Stimulated activated CD4-positive, alpha-beta T cell treated with anti-CD3 and anti-CD28 coated beads, Interleukin-1b, Interleukin-23, amount 100 ng/mL, for 4 hours (primary cell): Measurements from ENCODE around the gene PUM2.
"Not testable (repeated sequence)": the region's sequence is repeated elsewhere in the genome, so short reads cannot be mapped to it uniquely, and the experiment has no call there.

Source experiments
- DNase-seq, 2 donors: peaks; one replicate each; pipeline ENCODE4 v3.0.0-alpha.2; 2020; ENCODE audit warnings: low read depth in 2 of 2

Gene PUM2

DNA sequence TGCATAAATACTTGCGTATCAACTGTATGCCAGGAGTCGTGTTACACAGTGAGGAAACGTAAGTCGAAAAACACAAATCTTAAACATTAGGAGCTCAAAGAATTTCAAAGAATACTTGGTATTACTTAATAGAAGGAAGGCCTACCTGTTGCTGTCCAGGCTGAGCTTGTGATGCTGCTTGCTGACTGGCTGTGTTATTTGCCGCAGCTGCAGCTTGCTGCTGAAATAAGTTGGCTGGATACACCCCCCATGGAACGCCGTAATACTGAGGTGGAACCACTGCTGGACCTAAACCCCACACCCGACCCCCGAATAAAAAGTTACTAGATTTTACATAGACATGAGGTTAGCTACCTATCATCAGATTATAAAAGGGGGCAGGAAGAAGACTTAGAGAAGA, 56.4 kb downstream of the PUM2 start:
- no peak for DNase-seq

DNA sequence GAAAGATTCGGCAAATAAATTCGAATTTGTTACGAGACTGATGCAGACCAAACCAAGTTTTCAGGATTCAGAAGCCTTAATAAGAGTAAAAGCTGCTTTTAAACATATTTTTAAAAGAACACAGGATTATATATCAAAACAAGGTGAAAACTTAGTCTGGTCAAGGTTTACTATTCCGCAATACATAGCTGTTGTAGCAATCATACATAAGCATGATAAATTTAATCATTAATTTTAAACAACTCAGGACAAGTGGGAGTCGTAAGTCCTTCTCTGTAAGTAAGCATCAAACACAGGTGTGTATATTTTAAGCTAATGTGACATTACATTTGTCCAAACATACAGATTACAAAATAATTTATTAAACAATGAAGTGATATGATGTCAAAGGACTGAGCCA, 57.7 kb downstream of the PUM2 start:
- DNase-seq: no peak

GRCh38 chr2:20291846-20292408, 58.7 kb downstream of the PUM2 start:
- no peak for DNase-seq

DNA sequence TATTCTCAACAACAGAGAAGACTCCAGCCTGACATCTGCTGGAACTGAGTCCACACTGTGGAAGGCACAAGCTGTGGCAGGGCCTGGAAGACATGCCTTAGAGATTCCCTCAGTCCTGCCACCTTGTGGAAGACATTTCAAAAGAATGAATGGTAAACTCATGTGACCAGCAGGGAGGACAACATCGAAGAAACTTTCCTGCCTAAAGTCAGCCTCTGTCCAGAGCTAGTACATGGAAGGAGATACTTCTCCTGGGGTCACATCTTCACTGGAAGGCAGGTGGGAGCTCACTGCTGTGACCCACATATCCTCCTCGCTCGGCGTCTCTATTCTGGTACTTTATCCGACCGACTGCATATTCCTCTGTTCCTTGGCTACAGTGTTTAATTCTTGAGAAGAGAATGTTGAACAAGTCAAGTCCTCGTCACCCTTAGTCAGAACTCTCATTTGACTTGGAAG, 59.5 kb downstream of the PUM2 start:
- DNase-seq: no peak

GRCh38 chr2:20288642-20289340, 61.9 kb downstream of the PUM2 start:
- no peak for DNase-seq

- DNase-seq: no peak
Observed at GRCh38 chr2:20282916-20283592, 67.6 kb downstream of the PUM2 start.

DNA sequence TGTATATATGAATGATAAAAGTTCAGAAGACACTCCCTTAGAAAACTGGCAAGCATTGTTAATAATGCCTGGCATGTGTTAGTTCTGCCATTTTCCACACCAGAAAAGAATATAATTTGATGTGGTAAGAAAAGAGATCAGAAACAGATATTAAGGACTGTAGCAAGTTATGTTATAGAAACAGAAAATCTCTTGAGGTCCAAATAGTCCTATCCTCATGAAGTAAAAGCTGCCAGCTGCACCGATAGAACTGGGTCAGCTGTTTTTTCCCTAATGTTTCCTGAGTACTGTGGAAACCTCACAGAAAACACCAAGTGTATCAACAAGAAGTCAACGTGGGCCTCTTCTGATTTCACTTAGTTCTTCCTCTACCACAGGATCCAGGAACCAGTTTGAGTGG, 68.8 kb downstream of the PUM2 start:
- DNase-seq: no peak

DNA sequence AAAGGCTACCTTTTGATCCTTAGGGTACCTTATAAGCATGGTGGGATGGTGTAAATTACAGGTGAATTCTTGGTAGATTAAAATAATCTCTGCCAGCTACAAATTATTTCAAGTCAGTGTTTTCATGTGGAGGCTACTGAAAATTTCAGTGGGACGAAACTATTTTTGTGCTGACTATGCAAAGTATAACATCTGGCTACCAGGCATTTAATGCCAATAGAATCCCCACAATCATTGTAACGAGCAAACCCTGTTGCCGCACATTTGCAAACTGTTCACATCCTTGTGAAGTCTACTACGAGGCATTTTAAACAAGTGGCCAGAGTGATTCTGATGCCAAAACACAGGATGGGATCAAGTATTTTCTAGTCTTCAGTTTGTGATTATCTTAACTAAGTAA, 77.6 kb downstream of the PUM2 start:
- DNase-seq: no peak

GRCh38 chr2:20268317-20268716, 82.3 kb downstream of the PUM2 start:
- DNase-seq: not testable (repeated sequence)

DNA sequence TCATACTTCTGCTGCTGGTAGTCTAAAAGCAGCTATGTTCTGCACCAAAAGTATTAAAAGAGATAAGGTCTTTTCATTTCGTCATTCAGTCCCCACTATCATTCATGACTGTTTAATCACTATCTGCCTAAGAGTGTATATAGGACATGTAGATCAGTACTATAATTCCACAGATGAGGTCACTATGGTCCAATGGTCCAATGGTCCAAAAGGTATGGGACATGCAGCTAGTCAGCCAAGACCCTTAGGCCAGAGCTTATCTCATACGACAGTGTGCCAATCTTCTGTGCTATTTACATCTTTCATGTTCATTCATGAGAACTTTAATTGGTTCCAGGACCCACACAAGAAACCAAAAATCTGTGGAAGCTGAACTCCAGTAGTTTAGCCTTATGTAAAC, 83.1 kb downstream of the PUM2 start:
- DNase-seq: no peak

DNA sequence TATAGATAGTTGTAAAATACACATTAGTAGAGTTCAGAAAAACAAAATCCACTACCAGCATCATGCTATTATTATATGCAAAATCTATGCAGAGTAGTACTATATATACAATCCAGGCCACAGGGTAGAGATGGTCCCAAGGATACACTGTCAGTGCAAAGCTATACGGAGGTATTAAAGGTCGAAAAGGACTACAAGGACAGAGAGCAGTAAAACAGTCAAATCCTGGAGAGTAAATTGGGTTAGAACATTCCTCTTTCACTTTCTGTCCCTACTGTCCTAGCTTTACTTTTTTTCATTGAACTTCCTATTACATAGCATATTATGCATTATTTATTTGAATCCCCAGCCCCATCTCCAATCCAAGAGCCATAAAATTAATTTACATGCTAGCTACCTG, 86.0 kb downstream of the PUM2 start:
- DNase-seq: no peak

- DNase-seq: no peak
Observed at GRCh38 chr2:20257411-20257810, 93.2 kb downstream of the PUM2 start.

GRCh38 chr2:20254731-20255130, 95.9 kb downstream of the PUM2 start:
- DNase-seq: no peak

GRCh38 chr2:20250436-20250835, 100.2 kb downstream of the PUM2 start:
- no peak for DNase-seq

DNA sequence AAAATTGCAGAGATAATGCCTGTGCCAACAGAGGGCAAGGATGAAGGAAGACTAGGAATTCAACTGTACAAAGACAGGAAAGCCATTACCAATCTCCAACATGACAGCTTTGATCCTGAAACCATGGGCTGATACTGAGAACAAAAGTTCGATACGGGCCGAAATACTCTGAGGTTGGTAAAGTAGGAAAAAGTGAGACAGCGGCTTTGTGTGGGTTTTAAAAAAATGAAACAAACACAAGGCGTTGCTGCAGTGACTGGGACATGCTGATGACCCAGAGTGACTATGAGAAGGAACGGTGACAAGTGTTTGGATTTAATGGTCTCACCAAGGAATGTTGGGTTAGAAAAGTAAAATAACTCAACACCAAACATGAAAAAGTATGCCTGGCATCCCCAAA, 101.5 kb downstream of the PUM2 start:
- DNase-seq: no peak

GRCh38 chr2:20247084-20247483, 103.6 kb downstream of the PUM2 start:
- DNase-seq: no peak

DNA sequence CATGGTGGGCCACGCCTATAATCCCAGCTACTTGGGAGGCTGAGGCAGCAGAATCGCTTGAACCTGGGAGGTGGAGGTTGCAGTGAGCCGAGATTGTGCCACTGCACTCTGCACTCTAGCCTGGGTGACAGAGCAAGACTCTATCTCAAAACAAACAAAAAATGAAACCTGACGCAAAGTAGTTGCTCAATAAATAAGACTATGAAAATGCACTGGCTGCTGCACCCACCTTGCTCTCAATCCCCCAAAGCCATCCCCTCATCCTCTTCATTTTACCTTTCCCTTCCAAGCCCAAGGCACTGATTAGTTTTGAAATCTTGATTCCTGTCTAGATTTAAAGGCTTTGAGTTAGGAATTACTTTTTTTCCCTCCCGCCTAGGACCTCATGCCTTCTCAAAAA, 107.0 kb downstream of the PUM2 start:
- DNase-seq: not testable (repeated sequence)

- DNase-seq: no peak
Observed at GRCh38 chr2:20242727-20243377, 107.8 kb downstream of the PUM2 start.

DNA sequence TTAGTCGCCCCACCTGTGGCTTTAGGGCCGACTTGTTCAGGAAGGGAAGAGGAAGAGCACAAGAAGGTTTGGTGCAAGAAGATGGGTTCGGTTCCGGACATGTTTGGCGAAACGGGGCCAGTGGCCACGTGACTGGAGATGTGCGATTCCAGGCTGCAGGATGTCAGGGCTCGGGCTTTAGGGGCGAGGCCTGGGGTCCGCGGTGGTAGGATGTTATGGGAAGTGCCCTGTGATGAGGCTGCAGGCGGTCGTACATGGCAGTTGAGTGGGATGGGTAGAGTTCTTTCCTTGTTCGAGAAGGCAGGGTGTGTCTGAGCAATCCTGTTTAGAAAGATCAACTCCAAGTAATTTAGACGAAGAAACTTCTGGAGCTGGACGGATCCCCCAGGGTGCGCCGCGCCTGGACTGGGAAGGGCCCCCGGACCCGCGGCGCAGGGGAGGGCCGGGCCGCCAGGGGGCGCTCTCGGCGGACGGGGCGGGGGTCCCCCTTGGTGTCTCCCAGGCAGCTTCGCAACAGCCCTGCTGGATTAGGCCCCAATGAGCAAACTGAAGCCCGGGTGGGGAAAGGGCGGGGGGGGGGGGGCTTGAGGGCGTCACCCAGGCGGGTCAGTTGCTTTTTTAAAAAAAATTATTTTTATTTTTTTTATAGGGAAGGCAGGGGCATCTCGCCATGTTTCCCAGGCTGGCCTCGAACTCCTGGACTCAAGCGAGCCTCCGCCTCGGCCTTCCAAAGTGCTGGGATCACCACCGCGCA, 108.5 kb downstream of the PUM2 start:
- peak in 1 of 2 donors; percentile 28 for DNase-seq

GRCh38 chr2:20240291-20240690, 110.4 kb downstream of the PUM2 start:
- DNase-seq: not testable (repeated sequence)

DNA sequence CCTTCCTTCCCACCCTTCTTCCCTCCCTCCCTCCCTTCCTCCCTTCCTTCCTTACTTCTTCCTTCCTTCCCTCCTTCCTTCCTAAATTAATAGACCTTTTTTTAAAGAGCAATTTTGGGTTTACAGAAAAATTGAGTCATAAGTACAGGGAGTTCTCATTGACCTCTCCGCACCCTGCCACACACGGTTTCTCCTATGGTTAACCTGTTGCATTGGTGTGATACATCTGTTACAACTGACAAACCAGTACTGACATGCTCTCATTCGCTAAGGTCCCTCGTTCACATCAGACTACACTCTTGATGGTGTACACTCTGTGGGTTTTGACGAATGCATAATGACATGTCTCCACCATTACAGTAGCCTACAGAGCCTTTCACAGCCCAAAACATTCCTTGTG, 114.1 kb downstream of the PUM2 start:
- DNase-seq: no peak
